Ovary (tissue), 3 donors: ENCODE measurements around the gene RWDD1.

Source experiments
- CTCF ChIP-seq, 3 donors: fragments of 450-650 bp in 2 of 3; fragments of 200-600 bp in 1 of 3; IDR thresholded peaks; one replicate each; pipeline versions ENCODE4 v1.5.1 to v1.8.0; 2016 to 2022; ENCODE audit warnings: antibody characterized with exemption in 3 of 3, mild to moderate bottlenecking in 1 of 3
- EP300 ChIP-seq: sonication (generic); formaldehyde crosslinking; IDR thresholded peaks from one replicate; pipeline ENCODE4 v1.6.1; 2017; ENCODE audit warnings: antibody characterized with exemption
- donor health status: DM: no; HTN: no; CAD: no.

GRCh38 chr6:116568111-116568510 is 3.2 kb upstream of the RWDD1 start:
- TF ChIP-seq CTCF (IDR thresholded peaks at IDR 0.05) (no peak), EP300 (no peak)
